NCI-H1048 (cell line): ENCODE measurements around the gene GSC2.

ENCODE experiments used
- DNase-seq: peaks from one replicate; lab custom pipeline; 2025; lab: John Stamatoyannopoulos, UW

Gene GSC2

DNA sequence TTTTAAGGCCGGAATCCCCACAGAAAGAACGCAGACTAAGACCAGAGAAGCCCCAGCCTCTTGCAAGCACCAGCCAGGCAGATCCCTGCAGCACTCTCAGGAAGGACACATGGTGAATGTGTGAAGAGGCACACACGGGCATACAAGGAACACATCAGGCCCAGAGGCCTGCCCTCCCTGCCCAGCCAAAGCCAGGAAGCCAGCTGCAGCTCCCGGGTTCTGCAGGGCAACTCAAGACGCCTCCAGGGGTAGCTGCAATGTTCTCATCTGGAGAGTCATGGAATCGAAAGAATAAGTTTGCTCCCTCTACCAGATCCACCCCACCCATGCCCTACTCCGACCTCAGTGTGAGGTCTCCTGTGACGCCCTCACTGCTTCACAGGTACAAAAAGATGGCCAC lies 30.1 kb downstream of the GSC2 start:
- no peak for DNase-seq

DNA sequence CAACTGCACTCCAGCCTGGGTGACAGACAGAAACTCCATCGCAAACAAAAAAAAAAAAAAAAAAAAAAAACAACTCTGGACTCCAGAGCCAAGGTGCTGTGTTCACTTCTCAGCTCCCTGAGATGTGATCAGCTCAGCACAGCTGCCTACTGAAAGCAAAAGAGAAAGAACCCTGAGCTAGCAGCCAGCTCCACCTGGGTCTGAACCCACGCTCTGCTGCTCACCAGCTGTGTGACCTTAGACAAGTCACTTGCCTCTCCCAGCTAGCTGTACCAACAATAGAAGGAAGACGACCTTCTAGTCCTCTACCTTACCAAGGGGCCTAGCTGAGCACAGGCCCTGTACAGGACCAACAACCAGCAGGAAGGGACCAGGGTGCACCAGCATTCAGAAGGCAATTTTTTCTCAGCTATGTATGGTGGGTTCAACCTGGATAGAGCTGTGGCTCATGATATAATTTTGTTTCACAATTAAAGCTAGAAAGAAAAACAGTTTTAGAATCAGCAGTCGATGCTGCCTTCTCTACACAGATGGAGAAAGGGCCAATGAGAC lies 31.7 kb downstream of the GSC2 start:
- DNase-seq, result no peak

DNA sequence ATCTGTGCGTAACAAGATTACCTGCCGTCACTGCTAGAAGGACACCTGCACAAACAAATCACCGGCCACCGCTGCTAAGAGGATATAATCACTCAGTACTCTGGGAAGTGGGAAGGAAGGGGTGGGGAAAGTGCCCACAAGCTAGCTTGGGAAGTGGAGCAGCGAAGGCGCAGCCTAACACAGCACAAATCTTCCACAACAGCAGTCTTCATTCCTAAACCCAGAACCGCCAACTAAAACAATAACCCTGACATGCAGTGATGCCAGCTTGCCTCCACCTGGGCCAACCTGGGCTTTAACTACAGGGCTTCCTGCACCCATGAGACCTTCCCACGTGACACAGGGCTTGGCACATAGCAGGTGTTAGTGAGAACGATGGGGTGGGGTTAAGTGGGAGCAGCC lies 33.0 kb downstream of the GSC2 start:
- no peak for DNase-seq

DNA sequence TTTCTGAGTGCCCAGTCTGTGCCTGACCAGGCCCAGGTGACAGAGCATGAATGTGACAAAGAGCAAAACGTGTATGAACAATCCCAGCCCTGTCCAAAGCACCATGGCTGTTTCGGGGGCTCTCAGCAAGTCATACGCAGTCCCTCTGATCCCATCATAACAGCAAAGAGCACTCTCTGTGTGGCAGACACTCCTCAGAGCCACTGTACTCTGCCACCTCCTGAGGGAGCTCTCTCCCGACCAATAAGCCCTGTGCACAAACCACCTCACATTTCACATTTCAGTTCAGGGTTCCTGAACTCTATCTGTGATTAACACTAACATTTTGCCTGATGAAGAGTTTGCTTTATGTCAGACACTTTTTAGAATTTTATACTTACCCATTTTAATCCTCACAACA lies 34.5 kb downstream of the GSC2 start:
- DNase-seq, result no peak

DNA sequence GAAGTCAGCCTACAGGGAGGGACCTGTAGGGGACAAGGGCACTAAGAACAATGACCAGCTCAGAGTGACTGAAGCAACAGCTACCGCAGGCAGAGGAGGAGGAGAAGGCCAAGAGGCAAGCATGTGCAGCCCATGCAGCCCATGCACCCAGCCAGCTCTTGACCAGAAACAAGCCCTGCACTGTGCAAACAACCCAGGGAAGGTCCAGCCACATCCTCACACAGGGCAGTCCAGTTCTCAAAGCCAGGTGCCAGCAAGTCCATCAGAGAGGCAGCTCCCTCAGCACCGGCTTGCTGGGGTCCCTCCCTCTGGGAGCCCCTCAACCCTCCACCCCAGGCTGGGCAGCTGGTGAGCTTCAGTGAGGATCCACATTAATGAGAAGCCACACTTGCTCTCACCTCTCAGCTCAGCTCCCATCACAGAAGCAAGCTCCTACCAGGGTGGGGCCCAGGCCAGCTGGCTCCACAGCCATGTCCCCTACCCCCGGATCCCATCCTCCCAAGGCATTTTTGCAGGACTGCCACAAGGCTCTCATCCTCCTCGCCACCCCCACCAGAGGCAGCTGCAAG lies 35.0 kb downstream of the GSC2 start:
- no peak for DNase-seq

DNA sequence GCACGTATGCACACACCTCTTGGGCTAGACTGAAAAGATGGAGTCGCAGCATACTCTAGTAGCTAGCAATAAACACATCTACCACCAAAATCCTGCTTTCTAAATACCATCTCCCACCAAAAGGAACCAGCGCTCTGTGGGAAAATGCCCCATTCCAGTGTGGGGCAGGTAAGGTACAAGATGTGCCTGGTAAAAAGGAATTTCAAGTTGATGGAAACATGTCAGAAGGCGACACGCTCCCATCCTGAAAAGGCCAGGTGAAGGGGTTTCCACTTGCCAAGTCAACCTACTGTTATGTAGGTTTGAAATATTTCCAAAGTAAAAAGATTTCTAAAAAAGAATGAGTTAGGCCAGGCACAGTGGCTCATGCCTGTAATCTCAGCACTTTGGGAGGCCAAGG lies 36.7 kb downstream of the GSC2 start:
- no peak for DNase-seq

DNA sequence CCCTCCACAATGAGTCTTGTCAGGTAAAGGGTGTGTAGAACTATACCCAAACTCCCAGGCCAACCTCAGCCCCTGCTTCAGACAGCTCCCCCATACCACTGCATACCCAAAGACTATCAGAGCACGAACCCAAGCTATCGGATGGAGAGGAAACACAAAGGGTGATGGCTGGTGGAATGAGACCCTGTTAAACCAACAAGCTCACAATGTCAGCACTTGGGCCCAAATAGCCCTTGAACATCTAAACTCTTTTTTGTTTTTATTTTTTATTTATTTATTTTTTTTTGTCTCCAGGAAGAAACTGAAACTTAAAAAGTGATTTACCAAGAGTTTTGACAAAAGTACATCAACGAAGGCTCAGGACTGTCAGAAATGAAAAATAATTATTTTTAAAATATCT lies 38.5 kb downstream of the GSC2 start:
- DNase-seq, result no peak

DNA sequence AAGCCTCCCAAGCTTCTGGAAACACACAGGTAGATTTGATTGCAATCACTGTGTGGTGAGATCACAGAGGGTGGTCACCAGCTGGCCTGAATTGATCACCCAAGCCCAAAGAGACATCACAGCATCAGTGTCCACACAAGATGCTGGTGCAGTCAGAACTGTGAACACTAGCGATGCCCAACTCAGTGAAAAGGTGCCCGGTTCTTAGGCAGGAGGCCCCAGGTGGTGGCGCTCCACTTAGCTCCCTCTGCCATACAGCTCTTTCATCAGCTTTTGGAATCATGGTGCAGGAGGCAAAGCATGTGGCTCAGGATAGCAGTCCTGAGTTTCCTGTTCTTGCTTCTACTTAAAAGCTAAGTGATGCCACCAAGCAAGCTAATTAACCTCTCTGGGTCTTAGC lies 39.0 kb downstream of the GSC2 start:
- no peak for DNase-seq

DNA sequence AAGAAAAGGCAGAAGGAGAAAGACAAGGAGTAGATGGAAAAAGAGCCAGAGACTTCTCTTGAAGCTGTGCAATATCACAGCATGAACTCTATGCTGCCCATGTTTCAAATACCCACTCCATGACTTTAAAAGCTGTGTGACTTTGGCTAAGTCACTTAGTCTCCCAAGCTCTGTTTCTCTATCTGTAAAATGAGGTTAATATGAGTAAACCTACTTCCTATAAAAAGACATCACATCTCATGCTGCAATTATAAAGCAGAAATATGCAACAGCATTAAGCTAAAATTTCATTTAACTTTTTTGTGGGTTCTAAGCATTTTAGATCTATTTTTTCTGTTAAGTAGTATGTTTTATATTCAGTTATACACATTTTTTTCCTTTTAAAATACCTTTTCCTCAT lies 39.4 kb downstream of the GSC2 start:
- DNase-seq, result no peak

DNA sequence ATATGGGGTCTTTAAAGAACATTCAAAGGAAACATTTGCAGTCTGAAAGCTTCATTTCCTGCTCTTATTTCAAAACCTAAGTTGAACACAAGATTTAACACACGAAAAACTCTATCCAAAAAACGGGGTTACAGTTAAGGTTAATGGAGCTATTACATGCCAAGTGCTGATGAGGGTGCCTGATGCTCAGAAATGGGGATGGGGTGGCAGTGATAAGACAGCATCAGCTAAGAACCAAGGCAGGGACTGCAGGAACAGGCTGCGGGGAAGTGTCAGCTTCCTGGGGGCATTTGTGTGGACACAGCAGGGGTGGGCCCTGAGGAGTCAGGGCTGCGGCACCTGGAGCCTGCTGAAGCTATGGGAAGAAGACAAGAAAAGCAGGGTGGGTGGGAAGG lies 40.0 kb downstream of the GSC2 start:
- DNase-seq, result no peak

DNA sequence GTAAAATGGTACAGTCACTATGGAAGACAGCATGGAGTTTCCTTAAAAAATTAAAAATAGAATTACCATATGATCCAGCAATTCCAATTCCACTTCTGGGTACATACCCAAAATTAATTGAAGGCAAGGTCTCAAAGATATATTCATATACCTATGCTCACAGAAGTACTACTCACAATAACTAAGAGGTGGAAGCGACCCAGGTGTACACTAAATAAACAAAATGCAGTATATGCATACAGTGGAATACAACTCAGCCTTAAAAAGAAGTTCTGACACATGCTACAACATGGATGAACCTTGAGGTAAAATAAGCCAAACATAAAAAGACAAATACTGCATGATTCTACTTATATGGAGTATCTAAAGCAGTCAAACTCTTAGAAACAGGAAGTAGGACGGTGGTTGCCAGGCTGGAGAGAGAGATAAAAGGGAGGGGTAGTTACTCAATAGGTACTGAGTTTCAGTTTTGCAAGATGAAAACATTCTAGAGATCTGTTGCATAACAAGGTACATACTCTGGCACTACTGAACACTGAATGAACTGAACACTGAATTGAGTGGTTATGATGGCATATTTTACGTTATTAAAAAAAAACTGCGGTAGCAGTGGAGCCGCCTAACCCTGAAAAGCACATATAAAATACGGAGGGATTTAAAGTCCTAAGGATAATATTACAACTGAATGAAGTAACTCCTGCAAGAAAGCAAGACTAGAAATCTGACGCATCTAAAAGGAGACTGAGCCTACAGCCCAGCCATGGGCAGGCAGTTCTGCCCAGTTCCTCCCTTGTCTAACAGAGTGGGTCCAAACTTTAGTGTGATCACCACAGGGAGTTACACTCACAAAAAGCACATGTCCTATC lies 40.7 kb downstream of the GSC2 start:
- no peak for DNase-seq

DNA sequence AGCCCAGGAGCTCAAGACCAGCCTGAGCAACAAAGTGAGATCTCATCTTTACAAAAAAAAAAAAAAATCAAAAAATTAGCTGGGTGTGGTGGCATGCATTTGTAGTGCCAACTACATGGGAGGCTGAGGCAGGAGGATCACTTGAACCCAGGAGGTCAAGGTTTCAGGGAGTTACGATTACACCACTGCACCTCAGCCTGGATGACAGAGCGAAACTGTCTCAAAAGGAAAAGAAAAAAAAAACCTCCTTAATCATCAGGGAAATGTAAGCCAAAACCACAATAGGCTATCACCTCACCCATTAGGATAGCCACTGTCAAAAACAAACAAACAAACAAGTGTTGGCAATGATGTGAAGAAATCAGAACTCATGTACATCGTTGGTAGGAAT lies 41.3 kb downstream of the GSC2 start:
- no peak for DNase-seq

DNA sequence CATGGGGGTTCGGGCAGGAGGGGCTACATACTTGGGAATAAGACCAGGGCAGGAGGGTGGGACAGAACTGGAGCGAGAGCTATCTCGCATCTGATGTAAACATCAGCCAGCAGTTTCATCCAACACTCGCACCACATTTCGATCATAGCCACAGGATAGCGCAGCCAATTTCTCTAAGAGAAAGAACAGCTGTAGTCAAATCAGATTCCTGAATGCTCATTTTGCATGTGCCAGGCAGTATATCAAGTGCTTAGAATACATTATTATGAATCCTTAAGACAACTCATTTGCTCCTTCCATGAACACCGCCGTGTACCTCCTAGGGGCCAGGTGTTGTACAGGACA lies 42.4 kb downstream of the GSC2 start:
- no peak for DNase-seq

DNA sequence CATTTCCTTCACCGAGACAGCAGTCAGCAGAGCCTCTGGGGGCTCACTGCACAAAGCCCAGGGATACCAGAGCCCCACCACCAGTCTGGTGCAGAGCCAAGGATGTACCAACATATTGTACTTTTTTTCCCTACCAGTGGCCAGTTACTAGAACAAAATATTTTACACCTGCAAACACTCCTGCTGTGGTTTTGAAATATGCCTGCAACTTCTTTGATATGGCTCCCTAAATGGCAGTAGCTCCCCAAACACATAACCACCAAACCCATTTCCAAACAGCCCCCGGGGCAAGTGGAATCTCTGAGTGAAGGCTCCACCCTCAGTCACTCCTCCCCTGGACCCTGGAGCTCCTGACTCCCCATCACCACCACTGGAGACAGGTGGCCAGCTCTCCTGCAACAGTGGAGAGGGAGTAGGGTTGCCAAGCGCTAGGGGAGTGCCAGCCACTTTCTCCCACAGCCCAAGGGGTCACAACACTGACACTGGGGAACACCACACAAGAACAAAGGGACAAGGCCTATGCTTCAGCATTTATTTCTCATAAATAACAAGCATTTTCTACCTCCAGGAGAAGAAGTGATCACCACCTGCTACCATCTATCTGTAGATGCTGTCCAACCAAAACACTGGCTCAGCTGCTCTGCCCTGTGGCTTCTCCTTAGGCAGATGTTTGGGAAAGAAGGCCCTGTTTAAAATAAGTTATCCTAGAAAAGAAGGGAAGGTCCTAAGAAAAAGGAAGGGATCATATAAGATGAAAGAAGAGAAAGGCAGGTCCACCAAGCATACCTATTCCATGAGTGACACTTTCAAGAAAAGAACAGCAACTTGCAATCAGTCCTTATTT lies 43.0 kb downstream of the GSC2 start:
- no peak for DNase-seq

DNA sequence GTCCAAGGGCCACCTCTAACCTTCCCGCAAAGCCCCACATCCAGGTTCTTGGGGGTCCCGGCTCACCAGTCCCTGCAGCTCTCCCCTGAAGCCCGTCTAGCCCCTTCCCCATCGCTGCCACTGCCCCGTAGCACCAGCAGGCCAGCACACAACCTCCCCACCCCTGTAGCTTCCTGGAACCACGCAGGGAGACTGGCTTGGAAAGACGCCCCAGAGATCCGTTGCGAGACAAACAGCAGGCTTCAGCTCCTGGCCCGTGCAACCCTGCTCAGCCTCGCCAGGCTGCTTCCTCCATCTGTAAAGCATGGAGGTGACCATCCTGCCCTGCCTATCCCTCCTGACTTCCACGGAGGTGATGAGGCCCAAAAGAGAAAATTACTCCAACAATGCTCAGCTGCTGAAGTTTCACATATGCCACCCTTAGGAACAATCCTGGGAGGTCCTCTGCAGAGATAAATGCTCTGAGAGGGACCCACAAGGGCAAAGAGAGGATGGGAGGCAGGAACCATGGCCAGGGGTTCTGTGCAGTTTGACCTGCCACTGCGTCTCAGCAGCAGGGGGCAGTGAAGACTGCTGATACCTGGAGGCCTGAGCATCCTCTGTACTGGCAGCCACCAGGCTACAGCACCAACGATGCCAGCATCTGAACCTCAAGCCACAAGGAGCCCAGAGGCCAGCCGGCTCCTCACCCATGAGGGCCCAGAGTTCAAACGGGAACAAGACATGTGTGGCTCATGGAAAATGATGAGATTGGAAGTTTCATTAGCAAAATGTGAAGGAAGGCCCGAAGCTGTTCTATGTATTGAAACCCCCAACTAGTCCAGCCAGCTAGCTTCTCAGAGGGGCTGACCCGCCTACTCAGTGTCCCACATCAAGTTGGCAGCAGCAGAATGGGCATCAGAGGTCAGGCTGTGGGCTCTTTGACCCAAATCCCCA lies 44.0 kb downstream of the GSC2 start:
- no peak for DNase-seq

DNA sequence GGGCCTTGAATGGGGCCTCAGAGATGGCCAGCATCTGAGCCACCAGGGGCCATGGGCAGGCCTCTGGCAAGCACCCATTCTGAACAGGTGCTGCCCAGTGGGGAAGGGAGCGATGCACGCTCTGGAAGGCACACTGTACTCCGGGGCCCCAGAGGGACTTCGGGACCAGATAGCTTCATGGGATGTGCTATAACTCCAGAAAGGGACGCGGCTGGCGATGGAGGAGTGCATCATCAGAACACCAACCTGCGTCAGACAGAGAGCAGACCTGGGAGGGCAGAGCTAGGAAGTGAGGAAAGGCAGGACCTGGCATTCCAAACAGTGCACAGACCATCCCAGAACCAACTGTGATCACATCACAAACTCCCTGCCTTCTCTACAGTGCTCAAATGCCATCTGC lies 44.6 kb downstream of the GSC2 start:
- no peak for DNase-seq

DNA sequence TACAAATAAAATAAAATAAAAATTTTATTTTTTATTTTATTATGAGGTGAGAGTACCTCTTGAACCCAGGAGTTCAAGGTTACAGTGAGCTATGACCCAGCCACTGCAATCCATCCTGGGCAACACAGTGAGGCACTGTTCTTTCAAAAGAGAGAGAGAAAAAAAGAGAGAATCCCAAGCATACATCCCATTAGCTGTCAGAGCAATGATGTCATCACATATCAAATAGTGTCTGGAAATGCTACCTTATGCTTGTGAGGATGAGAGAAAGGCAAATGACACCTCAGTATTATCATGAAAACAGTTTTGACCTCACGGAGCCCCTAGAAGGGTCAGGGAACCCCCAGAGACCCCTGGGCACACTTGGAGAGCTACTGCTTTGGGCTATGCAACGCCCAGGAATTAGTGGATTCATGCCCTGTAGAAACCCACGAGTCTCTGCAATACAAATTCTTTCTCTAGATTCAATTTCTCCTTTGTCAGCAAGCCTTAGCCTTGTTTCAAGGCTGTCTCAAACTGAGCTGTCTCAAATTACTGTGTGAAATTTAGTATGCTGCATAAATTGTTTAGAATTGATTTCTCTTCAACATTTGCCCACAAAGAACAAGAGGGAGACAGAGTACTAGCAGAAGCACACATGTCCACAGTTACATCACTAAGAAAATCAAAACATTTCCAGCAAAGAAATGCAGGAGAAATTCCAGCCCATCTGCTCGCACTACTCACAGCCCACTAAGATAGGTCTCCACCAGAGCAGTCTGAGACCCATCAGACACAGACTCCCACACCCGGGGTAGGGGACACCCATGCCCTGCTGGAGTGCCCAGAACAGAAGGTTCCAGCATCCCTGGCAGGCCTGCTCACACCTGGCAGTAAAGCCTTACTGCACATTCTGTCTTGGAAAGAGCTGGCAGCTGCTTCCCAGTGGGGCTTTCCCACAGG lies 45.9 kb downstream of the GSC2 start:
- no peak for DNase-seq

DNA sequence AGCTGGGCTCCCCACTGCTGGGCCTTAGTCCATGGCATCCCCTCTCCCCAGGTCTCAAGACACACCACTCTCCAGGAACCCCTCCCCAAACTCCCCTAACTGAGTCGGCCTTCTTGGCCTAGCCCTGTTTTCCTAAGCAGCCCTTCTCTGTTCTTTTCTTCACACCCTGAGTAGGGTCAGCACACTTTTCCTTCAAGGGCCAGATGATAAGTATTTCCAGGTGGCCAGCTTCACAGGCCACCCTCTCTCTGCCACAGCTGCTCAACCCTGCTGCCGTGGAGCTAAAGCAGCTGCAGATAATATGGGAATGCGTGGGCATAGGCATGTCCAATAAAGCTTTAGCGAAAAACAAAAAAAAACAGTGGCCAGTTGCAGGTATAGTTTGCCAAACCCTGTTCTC lies 51.9 kb downstream of the GSC2 start:
- DNase-seq, result no peak

DNA sequence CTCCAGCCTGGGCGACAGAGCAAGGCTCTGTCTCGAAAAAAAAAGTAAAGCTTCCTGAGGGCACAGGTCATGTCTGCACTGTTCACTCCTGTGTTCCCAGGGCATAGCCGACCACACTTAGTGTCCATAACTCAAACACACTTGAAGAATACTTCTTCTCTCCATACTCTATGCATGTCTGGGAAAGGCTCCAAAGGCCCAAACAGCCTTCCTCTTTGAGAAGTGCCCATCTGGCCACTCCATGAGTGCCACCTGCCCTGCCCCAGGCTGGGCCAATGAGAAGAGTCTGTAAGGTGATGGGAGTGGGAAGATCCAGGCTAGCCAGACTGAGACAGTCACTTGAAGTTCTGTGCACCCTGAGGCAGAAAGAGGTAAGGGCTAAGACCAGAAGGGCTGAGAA lies 52.6 kb downstream of the GSC2 start:
- DNase-seq, result no peak
